LoVo (cell line): ENCODE measurements around the gene PDZRN3.

Experiments used
- DNase-seq: peaks from one replicate; pipeline ENCODE4 v3.0.0-alpha.2; 2016; ENCODE audit warnings: low spot score

Gene PDZRN3

GRCh38 chr3:73520931-73521461 is 103.7 kb downstream of the PDZRN3 start:
- no peak for DNase-seq

GRCh38 chr3:73516631-73517030 is 108.1 kb downstream of the PDZRN3 start:
- DNase-seq, result no peak

GRCh38 chr3:73513260-73513659 is 111.5 kb downstream of the PDZRN3 start:
- peak; percentile 44 for DNase-seq

DNA sequence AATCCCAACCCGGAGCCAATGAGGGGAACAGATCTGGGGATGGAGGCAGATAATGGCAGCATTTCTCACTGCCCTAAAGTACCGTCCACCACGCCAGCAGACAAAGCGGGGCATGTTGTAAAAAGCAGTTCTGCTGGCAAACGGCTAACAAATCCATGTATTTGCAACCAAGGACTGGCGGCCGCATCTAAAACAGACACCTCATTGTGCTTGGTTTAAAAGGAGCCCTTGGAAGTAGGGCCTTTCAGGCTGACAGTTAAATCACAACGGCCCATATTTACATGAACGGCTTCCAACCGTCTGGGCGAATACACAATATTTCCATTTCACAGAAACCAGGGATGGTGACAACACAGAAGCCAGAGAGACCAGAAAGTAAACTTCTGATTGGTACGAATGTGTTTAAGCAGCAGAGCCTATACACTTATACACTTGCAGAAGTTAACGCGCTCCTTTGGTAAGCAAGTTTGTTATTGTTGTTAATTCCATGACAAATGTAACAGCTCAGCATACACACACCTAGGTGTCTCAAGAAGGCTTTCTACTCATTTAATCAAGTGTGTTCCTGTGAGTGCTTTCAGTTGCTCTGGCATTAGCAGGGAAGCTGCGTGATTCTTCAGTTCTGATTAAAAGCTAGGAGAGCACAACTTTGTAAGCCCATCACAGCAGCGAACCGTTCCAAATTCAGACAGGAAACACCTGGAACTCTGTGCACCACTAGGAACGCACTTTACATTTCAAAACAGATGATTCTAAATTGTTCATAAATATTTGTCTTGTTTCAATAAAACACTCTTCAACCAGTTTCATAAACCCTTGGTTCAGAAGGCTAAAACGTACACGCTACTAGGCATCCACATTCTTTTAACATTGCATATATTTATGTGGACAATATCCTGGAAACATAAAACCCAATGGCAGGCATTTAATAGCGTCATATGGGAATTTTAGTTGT is 112.9 kb downstream of the PDZRN3 start:
- DNase-seq, result no peak

DNA sequence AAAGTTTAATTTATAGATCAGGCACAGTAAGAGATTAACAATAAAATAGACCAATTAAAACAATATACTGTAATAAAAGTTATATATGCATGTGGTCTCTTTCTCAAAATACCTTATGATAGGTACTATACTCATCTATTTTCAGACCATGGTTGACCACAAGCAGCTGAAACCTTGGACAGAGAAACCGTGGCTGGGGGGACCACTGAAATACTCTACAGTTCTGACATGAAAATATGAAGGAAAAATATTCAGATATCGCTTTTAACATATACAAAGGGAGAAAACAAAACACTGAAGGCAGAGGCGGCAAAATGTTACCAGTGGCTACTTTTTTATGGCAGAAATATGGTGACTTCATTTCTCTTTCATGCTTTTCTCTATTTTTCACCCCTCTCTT is 114.0 kb downstream of the PDZRN3 start:
- DNase-seq, result no peak

GRCh38 chr3:73510334-73510733 is 114.4 kb downstream of the PDZRN3 start:
- DNase-seq, result no peak

DNA sequence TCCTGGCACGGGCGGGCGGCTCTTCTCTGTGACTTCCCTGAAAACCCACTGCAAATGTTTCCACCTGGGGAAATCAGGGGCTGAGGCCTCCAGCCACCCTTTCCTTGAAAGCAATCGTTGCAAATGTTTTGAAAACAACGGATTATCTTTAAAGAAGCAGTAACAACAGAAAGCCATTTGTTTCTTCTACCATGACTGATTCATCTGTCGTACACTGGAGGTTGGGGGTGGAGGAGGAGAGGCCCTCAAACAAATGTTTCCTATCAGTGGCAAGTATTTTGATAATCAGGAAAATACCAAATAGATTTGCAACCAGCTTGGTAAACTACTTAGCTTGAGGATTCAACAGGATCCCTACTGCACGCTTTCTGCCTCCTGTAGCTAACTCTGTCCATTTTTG is 114.9 kb downstream of the PDZRN3 start:
- no peak for DNase-seq

- DNase-seq, result no peak
Observed at GRCh38 chr3:73509066-73509465, 115.7 kb downstream of the PDZRN3 start.

GRCh38 chr3:73508330-73508954 is 116.3 kb downstream of the PDZRN3 start:
- peak; percentile 67 for DNase-seq

DNA sequence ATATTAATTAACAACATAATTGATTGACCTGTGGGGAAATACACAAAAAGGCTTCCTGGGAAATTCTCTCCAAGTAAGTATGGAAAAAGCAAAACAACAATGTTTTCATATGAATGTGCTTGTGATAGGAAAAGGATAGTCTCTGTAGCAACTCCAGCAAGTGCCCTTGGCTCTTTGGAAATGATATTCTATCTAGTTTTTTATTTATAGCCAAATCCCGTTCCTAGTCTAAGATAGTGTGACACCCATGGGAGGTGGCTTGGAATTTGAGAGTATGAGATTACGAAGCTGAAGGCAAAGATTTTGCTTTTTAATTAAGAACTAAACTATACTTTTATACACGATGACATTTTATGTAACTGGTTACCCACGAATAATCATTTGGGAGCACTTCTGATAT is 119.9 kb downstream of the PDZRN3 start:
- no peak for DNase-seq

- DNase-seq, result no peak
Observed at GRCh38 chr3:73504239-73504638, 120.5 kb downstream of the PDZRN3 start.

DNA sequence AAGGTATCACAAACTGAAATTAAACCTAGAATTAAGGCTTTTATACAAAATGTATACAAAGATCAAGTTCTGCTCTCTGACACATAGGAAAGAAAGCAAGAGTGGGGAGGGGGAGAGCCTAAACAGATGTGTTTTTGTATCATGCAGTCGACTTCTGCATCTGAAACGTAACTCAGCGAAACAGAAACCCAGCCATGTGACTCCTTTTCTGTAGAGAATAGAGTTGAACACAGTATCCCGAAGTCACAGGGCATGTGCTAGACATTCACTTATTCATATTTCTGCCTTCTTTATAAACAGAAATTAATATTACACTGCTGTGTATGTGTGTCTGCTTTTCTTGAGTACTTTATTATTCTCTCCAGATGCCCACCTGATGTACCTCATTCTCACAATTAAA is 121.0 kb downstream of the PDZRN3 start:
- DNase-seq, result no peak

DNA sequence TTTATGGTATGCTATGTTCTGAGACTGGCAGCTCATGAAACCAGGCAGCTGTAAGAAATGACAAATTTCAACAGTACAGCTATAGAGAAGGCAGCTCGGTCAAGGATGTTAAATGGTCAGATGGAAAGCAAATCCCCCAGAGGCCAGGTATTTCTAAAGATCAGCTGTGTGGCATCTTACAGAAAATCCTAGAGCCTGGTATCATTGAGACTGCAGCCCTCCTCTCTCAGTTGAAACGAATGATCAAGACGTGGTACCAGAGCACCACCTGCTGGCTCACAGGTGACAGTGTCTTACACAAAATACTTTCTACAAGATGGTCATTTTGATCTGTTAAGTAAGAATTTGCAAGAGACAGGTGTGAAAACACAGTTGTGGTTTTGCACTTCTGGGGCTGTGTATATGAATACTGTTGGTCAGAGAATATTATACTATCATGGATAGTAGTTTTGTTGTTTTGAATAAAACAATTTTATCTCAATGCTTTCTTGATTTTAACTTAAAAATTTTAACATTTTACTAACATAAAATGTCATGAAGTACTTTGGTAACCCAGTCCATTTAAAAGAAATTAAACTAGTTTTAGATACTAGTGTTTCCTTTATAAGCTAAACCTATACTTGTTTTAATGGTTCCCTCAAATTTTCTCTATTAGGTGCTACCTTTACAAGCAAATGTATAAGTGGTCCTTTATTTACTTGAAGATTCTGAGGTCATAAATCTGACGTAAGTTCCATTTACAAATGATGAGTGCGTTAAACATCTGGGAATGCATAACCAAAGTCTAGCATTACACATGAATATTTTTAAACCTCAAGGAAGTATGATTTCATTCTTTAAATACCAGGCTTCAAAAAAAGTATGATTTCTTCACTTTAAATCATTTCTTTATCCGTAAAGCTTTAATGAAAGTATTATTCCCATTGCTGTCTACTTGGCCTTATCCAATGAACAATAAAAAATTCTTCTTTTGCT is 121.8 kb downstream of the PDZRN3 start:
- peak; percentile 54 for DNase-seq

DNA sequence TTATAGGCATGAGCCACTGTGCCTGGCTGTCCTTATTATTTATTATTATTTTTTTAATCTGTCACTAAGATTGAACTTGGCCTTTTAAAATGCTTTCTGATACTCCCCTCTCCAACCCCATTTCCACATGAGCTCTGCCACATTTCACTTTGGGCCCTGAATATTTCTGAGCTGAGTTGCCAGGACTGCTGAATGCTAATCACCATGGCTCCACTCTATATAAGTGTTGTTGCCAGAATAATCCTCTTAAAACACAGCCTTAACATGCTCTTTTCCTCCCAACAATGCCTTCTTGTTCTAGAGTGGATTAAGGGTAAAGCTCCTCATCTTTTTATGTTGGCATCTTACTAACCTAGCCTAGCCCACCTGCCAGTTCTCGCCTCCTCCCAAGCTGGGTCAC is 124.4 kb downstream of the PDZRN3 start:
- no peak for DNase-seq

DNA sequence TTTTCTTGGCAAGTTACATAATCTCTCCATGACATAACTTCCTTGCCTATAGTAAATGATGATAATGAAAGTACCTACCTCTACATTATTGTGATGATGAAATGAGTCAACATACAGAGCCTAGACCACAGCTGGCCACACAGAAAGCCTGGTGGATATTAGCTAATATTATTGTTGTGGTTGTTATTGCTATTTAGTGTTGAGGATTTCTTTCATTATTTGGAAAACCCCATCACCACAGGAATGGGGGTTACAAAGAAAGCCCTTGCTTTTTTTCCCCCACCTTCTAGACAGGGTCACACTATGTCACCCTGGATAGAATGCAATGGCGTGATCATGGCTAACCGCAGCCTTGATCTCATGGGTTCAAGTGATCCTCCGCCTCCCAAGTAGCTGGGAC is 125.0 kb downstream of the PDZRN3 start:
- DNase-seq, result no peak

DNA sequence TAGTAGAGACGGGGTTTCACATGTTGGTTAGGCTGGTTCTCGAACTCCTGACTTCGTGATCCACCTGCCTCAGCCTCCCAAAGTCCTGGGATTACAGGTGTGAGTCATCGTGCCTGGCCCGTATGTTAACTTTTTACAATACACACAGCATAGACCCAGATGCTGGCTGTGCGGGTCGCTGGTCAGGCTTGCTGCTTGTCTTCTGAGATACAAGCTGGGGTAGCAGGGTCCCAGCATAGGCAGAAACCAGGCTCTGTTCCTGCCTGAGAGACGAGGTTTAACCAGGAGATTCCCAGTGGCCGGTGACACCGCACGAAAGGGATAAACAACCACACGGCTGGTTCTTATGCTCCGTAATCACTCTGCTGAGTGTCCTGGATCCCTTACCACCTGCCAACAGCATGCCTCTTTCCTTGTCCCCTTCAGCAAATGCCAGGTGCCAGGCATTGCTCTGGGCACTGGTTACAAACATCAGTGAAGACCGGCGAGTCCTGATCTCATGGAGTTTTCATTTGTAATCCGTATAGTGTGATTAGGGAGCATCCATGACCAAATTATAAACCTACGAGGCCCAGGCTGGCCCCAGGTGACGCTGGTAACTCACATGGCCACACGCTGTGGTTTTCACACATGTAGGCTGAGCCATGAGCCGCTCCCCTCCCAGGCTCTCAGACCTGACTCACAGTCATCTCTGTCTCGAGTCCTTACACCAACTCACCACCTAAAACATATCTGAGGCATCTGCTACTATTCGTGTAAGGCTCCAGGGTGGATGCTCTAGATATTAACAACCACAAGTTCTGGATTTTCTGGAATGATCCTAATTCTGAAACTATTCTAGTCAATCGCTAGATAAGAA is 125.7 kb downstream of the PDZRN3 start:
- no peak for DNase-seq

- DNase-seq, result no peak
Observed at GRCh38 chr3:73497646-73498406, 126.9 kb downstream of the PDZRN3 start.

DNA sequence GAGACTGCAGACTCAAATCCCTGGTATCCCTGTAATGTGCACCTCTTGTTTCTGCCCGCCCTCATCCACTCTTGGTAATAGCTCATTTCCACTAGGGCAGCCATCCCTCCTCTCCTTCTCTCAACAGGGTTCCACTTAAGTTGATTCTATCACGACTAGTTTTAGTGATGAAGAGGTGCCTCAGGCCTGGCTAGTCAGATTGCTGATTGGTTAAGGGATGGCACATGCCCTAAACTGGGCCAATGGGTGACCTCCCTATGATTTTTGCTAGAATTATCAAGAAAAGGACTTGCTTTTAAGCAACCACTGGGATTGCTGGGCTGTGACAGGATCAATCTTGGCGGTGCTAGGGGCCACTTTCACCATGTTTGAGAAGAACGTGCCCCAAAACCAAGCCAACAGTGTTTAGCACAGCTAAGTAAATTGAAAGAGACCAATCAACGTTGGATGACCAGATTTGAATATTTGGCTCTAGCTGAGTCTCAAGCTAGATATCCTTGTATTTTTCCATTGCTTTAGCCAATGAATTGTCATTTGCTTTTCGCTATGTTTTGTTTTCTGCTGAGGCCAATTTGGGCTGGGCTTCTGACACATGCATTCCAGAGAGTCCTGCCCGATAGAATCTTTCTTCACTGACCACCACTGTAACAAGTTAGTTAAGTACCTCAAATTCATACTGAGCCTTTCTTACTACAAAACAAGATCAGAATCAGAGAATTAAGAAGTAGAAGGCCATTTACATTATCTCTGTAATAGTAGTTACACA is 131.0 kb downstream of the PDZRN3 start:
- DNase-seq, result no peak

GRCh38 chr3:73492186-73492585 is 132.6 kb downstream of the PDZRN3 start:
- no peak for DNase-seq

DNA sequence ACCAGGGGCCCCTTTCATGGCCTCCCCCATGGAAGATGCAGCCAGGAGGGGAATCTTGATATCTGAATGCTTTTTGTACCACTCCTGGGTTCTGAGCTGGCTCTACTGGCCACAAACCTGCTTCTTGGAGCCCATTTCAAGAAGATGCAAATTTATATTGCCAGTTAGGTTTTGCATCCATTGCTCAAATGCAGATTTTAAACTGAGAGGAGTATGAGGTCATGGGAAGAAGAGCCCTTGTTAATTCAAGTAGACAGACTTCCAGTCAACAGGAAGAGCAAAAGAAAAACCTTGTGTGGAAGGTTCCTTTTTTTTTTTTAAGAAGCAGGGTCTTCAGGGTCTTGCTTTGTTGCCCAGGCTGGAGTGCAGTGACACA is 133.5 kb downstream of the PDZRN3 start:
- DNase-seq, result no peak
